IgD-negative memory B cell (primary cell): ENCODE results near the gene LRRC8C. TPM values are rescaled to one million over a fixed set of nuclear protein-coding genes. Genes with fewer than 3 reads are reported as not detected.
A peak's percentile ranks its signal among the peaks of the same experiment; 100 is the strongest.
"Not testable (repeated sequence)": the region's sequence is repeated elsewhere in the genome, so short reads cannot be mapped to it uniquely, and the experiment has no call there.

Source experiments
- H3K27ac Mint-ChIP-seq, 3 donors: one replicate each; pipeline ENCODE4 v1.8.0; 2020 to 2022; ENCODE audit warnings: mild to moderate bottlenecking in 3 of 3, mixed read lengths in 3 of 3, moderate library complexity in 1 of 3
- H3K27me3 Mint-ChIP-seq: one replicate; pipeline ENCODE4 v1.8.0; 2021; ENCODE audit warnings: mixed read lengths
- H3K36me3 Mint-ChIP-seq: one replicate; pipeline ENCODE4 v1.8.0; 2020; ENCODE audit warnings: mild to moderate bottlenecking, mixed read lengths
- H3K4me1 Mint-ChIP-seq, 3 donors: one replicate each; pipeline ENCODE4 v1.8.0; 2020 to 2022; ENCODE audit warnings: mixed read lengths in 3 of 3, mild to moderate bottlenecking in 1 of 3
- H3K4me3 Mint-ChIP-seq, 4 donors: one replicate each; pipeline ENCODE4 v1.8.0; 2020 to 2022; ENCODE audit warnings: mild to moderate bottlenecking in 4 of 4, mixed read lengths in 4 of 4, moderate library complexity in 3 of 4
- H3K9me3 Mint-ChIP-seq, 3 donors: one replicate each; pipeline ENCODE4 v1.8.0; 2020 to 2021; ENCODE audit warnings: mixed read lengths in 3 of 3, mild to moderate bottlenecking in 1 of 3
- polyA plus RNA-seq: library from polyadenylated mRNA; unstranded; fragments of 300-500 nt; fragmentation: Illumina TruSeq; gene quantifications from one replicate; pipeline ENCODE4 v1.2.3, GENCODE V29; 2021

Gene LRRC8C
- polyA plus RNA-seq, 1 donor from 2014 or later = 2.9 TPM

GRCh38 chr1:89615676-89616598 is 17.0 kb upstream of the LRRC8C start:
- H3K27me3 Mint-ChIP-seq = no peaks in the 10 kb centered on the region
- no peak overlapping the region for H3K4me3 Mint-ChIP-seq
- peak overlapping the region in 1 of 3 donors; percentile 40 for H3K27ac Mint-ChIP-seq

GRCh38 chr1:89616844-89617627 is 15.9 kb upstream of the LRRC8C start:
- peaks cover 3 to 8% (median 3%) of the 10 kb centered on the region in 3 donors for H3K4me1 Mint-ChIP-seq
- H3K9me3 Mint-ChIP-seq = peaks cover 0 to 5% (median 2%) of the 10 kb centered on the region in 3 donors
- no peak overlapping the region for H3K4me3 Mint-ChIP-seq
- H3K36me3 Mint-ChIP-seq = peaks cover 16% of the 10 kb centered on the region
- no peaks in the 10 kb centered on the region for H3K27me3 Mint-ChIP-seq
- peak overlapping the region in 1 of 3 donors; percentile 40 for H3K27ac Mint-ChIP-seq

More at GRCh38 chr1:89615676-89616598, 17.0 kb upstream of the LRRC8C start:
- Mint-ChIP-seq H3K9me3 (peaks cover 0 to 5% (median 2%) of the 10 kb centered on the region in 3 donors), H3K4me1 (peaks cover 8 to 14% (median 11%) of the 10 kb centered on the region in 3 donors), H3K36me3 (peaks cover 13% of the 10 kb centered on the region)

DNA sequence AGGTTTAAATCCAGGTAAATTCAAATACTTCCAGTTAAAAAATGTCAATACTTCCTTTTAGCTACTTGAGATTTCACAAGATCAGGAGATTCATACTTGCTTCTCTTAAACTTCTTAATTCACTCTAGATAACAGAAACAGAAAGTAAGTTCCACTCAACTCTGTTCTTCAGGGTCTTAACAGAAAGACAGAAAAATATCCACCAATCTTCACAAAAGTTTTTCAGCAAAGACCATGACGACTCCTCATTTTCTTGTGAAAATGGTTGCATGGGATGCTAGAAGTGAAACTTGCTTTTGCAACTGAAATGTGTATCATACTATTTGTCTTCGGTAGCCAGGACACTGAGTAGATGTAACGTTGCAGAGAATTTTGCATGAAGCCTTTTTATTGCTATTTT is 12.3 kb upstream of the LRRC8C start:
- Mint-ChIP-seq H3K4me1 (peaks cover 0 to 3% (median 2%) of the 10 kb centered on the region in 3 donors), H3K27me3 (no peaks in the 10 kb centered on the region), H3K36me3 (peaks cover 19% of the 10 kb centered on the region), H3K4me3 (no peak overlapping the region), H3K9me3 (peaks cover 0 to 5% (median 2%) of the 10 kb centered on the region in 3 donors), H3K27ac (no peak overlapping the region)

DNA sequence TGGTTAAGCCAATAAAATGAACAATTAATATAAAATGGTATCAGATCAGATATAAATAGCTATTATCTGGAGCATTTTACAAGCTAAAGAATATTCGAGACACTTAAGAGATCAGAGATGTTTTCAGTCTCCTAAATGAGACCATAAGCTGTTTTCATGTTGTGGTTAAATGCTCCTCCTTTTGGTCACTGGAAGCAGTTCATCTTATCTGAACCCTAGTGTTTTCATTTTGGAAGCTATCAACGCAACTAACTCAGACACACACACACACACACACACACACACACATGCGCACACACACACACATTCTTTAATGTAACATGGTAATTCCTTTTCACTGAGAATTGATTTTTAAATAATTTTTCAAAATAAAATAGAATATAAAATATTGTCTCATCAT is 10.0 kb upstream of the LRRC8C start:
- Mint-ChIP-seq H3K36me3 (peaks cover 13% of the 10 kb centered on the region), H3K9me3 (no peaks in the 10 kb centered on the region), H3K27me3 (no peaks in the 10 kb centered on the region), H3K27ac (no peak overlapping the region), H3K4me1 (peaks cover 6 to 16% (median 13%) of the 10 kb centered on the region in 3 donors), H3K4me3 (no peak overlapping the region)

DNA sequence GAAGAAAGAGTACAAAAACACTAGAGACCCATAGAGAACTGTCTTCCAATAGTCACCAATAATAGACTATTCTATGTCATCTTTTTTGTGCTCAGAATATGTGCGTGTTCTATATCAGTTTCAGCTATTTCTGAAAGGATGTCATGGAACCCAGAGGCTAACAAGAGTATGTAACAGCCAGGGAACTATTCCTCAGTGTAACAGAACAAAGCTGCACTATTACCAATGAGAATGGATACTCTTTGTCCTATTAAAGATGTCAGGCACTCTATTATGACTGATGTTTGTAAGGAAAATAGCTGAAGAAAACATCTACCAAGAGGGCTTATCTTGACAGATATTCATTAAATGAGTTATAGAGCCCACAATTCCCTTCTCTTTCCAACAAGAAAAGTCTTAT is 8.6 kb upstream of the LRRC8C start:
- peak overlapping the region in 1 of 3 donors; percentile 25 for H3K27ac Mint-ChIP-seq
- H3K4me1 Mint-ChIP-seq = peaks cover 11 to 22% (median 21%) of the 10 kb centered on the region in 3 donors
- peaks cover 7% of the 10 kb centered on the region for H3K36me3 Mint-ChIP-seq
- H3K9me3 Mint-ChIP-seq = no peaks in the 10 kb centered on the region
- H3K27me3 Mint-ChIP-seq = no peaks in the 10 kb centered on the region
- no peak overlapping the region for H3K4me3 Mint-ChIP-seq

GRCh38 chr1:89624715-89625323 is 8.1 kb upstream of the LRRC8C start:
- Mint-ChIP-seq H3K27ac (peak overlapping the region in 2 of 3 donors; percentile 5 to 25), H3K9me3 (no peaks in the 10 kb centered on the region), H3K36me3 (peaks cover 7% of the 10 kb centered on the region), H3K27me3 (no peaks in the 10 kb centered on the region), H3K4me1 (peaks cover 11 to 22% (median 22%) of the 10 kb centered on the region in 3 donors), H3K4me3 (no peak overlapping the region)

DNA sequence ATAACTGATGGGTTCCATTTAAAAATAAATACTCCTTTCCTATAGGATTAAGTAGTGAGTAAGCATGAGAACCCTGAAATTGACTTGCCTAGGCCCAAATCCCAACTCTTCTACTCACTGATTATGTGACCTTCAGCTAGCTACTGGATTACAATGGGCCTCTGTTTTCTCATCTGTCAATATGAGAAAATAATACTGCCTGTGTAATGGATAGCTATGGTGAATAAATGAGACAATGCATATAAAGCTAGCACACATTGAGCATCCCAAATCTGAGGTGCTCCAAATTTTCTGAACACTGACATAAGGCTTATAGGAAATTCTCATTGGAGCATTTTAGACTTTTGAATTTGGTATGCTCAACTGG is 5.3 kb upstream of the LRRC8C start:
- Mint-ChIP-seq H3K4me1 (peaks cover 19 to 36% (median 35%) of the 10 kb centered on the region in 3 donors), H3K27me3 (no peaks in the 10 kb centered on the region), H3K27ac (no peak overlapping the region), H3K9me3 (no peaks in the 10 kb centered on the region), H3K36me3 (peaks cover 3% of the 10 kb centered on the region), H3K4me3 (peak overlapping the region in 1 of 4 donors; percentile 67)

DNA sequence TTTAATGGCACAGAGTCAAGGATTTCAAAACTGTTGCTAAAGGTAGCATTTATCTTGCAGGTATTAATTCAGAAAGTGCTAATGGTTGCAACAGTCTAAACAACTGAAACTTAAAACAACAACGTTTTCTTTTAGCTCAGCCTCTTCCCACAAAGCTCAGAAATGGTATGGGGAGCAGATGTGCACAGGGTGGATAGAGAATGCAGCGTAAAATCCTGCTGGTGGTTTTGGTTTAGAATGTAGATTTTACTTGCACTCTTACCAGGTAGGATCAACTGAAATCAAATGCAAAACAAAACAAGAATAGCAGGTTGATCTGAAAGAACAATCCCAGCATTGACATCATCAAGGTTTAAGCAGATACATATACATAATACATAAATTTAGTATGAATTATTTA is 3.8 kb upstream of the LRRC8C start:
- no peak overlapping the region for H3K27ac Mint-ChIP-seq
- H3K9me3 Mint-ChIP-seq = no peaks in the 10 kb centered on the region
- H3K4me3 Mint-ChIP-seq = peak overlapping the region in 1 of 4 donors; percentile 31
- H3K27me3 Mint-ChIP-seq = no peaks in the 10 kb centered on the region
- peaks cover 3% of the 10 kb centered on the region for H3K36me3 Mint-ChIP-seq
- H3K4me1 Mint-ChIP-seq = peaks cover 23 to 39% (median 38%) of the 10 kb centered on the region in 3 donors

GRCh38 chr1:89629600-89629999 is 3.3 kb upstream of the LRRC8C start:
- H3K9me3 Mint-ChIP-seq, H3K27ac Mint-ChIP-seq, H3K36me3 Mint-ChIP-seq, H3K27me3 Mint-ChIP-seq: not testable (repeated sequence)
- Mint-ChIP-seq H3K4me3 (peak overlapping the region in 1 of 4 donors; percentile 31), H3K4me1 (peaks cover 26 to 44% (median 42%) of the 10 kb centered on the region in 3 donors)

- H3K27me3 Mint-ChIP-seq = no peaks in the 10 kb centered on the region
- no peaks in the 10 kb centered on the region for H3K36me3 Mint-ChIP-seq
- peak overlapping the region; percentile 31 to 59 (median 36) for H3K27ac Mint-ChIP-seq
- H3K9me3 Mint-ChIP-seq = no peaks in the 10 kb centered on the region
- peak overlapping the region in 2 of 4 donors; percentile 39 to 99 for H3K4me3 Mint-ChIP-seq
- H3K4me1 Mint-ChIP-seq = peaks cover 28 to 46% (median 44%) of the 10 kb centered on the region in 3 donors
These were observed 2.9 kb upstream of the LRRC8C start for GRCh38 chr1:89630048-89630447.

- peaks cover 22 to 46% (median 39%) of the 10 kb centered on the region in 3 donors for H3K4me1 Mint-ChIP-seq
- no peaks in the 10 kb centered on the region for H3K9me3 Mint-ChIP-seq
- H3K27me3 Mint-ChIP-seq = no peaks in the 10 kb centered on the region
- H3K36me3 Mint-ChIP-seq = no peaks in the 10 kb centered on the region
- H3K4me3 Mint-ChIP-seq = peak overlapping the region; percentile 93 to 99 (median 97)
- H3K27ac Mint-ChIP-seq = peak overlapping the region; percentile 96 to 98 (median 96)
These were observed 884 bp upstream of the LRRC8C start for GRCh38 chr1:89631816-89632656.

DNA sequence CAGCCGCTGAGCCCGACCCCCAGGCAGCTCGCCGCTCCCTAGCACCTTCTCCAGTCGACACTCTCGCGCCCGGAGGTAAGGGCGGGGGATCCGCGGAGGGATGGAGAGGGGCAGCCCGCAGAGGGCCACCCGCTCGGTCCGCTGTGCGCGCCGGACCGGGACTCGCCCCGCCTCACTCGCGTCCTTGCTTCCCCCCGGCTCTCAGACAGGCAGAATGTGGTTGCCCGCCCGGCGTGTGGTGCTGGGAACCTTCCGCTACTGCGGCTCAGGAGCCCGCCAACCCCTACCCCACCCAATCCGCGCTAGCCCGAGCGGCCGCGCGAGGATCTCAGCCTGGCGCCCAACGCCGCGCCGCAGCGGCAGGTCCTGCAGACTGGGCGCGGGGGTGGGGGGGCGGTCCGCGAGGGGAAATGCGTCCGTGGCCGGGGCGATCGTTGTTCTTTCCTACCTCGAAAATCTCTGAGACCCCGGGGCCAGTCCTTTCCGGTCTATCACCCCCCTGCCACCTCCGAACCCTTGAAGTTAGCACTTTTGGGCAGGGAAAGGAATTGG is 404 bp downstream of the LRRC8C start:
- no peaks in the 10 kb centered on the region for H3K36me3 Mint-ChIP-seq
- H3K4me3 Mint-ChIP-seq = peak overlapping the region; percentile 93 to 99 (median 97)
- H3K4me1 Mint-ChIP-seq = peaks cover 22 to 41% (median 34%) of the 10 kb centered on the region in 3 donors
- H3K27ac Mint-ChIP-seq = peak overlapping the region; percentile 86 to 98 (median 92)
- no peaks in the 10 kb centered on the region for H3K27me3 Mint-ChIP-seq
- H3K9me3 Mint-ChIP-seq = no peaks in the 10 kb centered on the region

DNA sequence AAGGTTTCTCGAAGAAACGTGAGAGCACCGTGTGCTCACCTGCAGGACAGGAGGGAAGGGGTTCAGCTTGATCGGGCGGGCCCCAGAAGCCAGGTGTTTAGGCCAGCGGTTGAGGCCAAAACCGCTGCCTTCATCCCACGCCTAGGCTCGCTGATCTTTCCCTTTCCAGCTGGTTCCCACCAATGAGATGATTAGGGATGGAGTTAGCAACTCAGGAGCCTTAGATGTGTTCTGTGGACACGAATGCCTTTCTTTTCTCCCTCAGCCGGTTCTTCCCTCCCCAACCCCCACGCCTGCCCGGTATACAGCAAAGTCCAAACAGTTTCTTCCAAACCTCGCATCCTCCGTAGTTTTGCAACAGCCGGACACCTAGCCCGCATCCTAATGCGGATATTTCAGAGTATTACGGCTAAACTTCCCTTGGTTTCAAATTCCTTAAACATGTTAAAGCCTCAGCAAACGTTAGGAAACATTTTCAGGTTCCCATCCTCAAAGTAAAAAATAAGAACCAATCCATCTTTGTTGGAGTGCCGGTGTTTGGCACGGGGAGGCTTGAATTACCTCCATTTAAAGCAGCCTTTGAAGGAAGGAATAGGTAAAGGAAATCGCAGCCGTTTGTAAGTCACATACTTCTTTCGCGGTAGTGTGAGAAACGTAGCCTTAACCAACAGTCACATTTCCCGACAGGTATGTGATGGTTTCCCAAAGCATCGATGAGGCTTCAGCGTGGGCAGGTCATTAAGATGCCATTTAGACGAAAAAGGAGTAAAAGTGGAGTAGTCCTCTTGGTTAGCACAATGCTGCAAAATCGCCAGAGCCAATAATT is 1.1 kb downstream of the LRRC8C start:
- Mint-ChIP-seq H3K4me1 (peaks cover 19 to 35% (median 32%) of the 10 kb centered on the region in 3 donors), H3K9me3 (no peaks in the 10 kb centered on the region), H3K27me3 (no peaks in the 10 kb centered on the region), H3K4me3 (peak overlapping the region; percentile 93 to 99 (median 97)), H3K27ac (peak overlapping the region; percentile 86 to 98 (median 92)), H3K36me3 (no peaks in the 10 kb centered on the region)
